Activated T-cell treated with anti-CD3 and anti-CD28 coated beads, Interleukin-2, amount 50 U/mL, for 72 hours (primary cell): ENCODE measurements around the gene LDAH. TPM values are rescaled to one million over a fixed set of nuclear protein-coding genes. Genes with fewer than 3 reads are reported as not detected.

Experiments
- ATAC-seq, 2 donors: fragments of 150-1000 bp; cut with Tn5 transposase; replicated peaks in 1 of 2; 2 replicates each; pipeline ENCODE4 v1.10.0; 2021; ENCODE audit warnings: moderate library complexity in 2 of 2, mild to moderate bottlenecking in 1 of 2
- DNase-seq, 2 donors: peaks; one replicate each; pipeline ENCODE4 v3.0.0; 2021 to 2022; ENCODE audit warnings: mixed read lengths in 1 of 2
- H3K27ac Mint-ChIP-seq: one replicate; pipeline ENCODE4 v1.8.0; 2022; ENCODE audit warnings: mild to moderate bottlenecking, moderate library complexity, mixed read lengths
- H3K27me3 Mint-ChIP-seq: one replicate; pipeline ENCODE4 v1.8.0; 2022; ENCODE audit warnings: low read depth, mixed read lengths
- H3K36me3 Mint-ChIP-seq, 2 donors: one replicate each; pipeline ENCODE4 v1.8.0; 2022; ENCODE audit warnings: mixed read lengths in 2 of 2, mild to moderate bottlenecking in 1 of 2; ENCODE audit not compliant: insufficient read depth in 2 of 2
- H3K4me1 Mint-ChIP-seq: one replicate; pipeline ENCODE4 v1.8.0; 2022; ENCODE audit warnings: low read depth, mixed read lengths
- H3K4me3 Mint-ChIP-seq, 2 donors: one replicate each; pipeline ENCODE4 v1.8.0; 2022; ENCODE audit warnings: mild to moderate bottlenecking in 2 of 2, mixed read lengths in 2 of 2, moderate library complexity in 2 of 2
- H3K9me3 Mint-ChIP-seq, 2 donors: one replicate each; pipeline ENCODE4 v1.8.0; 2022; ENCODE audit warnings: mixed read lengths in 2 of 2
- total RNA-seq, 2 donors: library from RNA; stranded (reverse); gene quantifications; one replicate each; pipeline ENCODE4 v1.2.3, GENCODE V29; 2022

Gene LDAH
- total RNA-seq, 2 donors from 2014 or later = 26.7 to 30.1 TPM

GRCh38 chr2:20766213-20766612, 56.7 kb downstream of the LDAH start:
- Mint-ChIP-seq H3K27me3 (no peaks in the 10 kb centered on the region), H3K4me3 (no peak overlapping the region), H3K9me3 (no peaks in the 10 kb centered on the region), H3K4me1 (peaks cover 5% of the 10 kb centered on the region), H3K36me3 (peaks cover 10 to 24% of the 10 kb centered on the region in 2 donors), H3K27ac (no peak overlapping the region)
- DNase-seq (no peak), ATAC-seq (no peak)

GRCh38 chr2:20762945-20763683, 59.8 kb downstream of the LDAH start:
- Mint-ChIP-seq H3K4me1 (peaks cover 16% of the 10 kb centered on the region), H3K4me3 (no peak overlapping the region), H3K27me3 (no peaks in the 10 kb centered on the region), H3K9me3 (no peaks in the 10 kb centered on the region), H3K27ac (no peak overlapping the region), H3K36me3 (peaks cover 1 to 21% of the 10 kb centered on the region in 2 donors)
- no peak for ATAC-seq
- no peak for DNase-seq

- Mint-ChIP-seq H3K27ac (no peak overlapping the region), H3K27me3 (no peaks in the 10 kb centered on the region)
These were observed 63.4 kb downstream of the LDAH start for GRCh38 chr2:20759487-20759886.

GRCh38 chr2:20758997-20759396, 63.9 kb downstream of the LDAH start:
- no peak overlapping the region for H3K4me3 Mint-ChIP-seq
- peaks cover 10% of the 10 kb centered on the region for H3K4me1 Mint-ChIP-seq
- H3K27me3 Mint-ChIP-seq = no peaks in the 10 kb centered on the region
- peaks cover 1 to 19% of the 10 kb centered on the region in 2 donors for H3K36me3 Mint-ChIP-seq
- H3K27ac Mint-ChIP-seq = no peak overlapping the region
- H3K9me3 Mint-ChIP-seq = no peaks in the 10 kb centered on the region
- ATAC-seq (no peak), DNase-seq (no peak)

More at GRCh38 chr2:20759487-20759886, 63.4 kb downstream of the LDAH start:
- H3K4me1 Mint-ChIP-seq = peaks cover 14% of the 10 kb centered on the region
- ATAC-seq (no peak), DNase-seq (no peak)
- no peak overlapping the region for H3K4me3 Mint-ChIP-seq
- H3K36me3 Mint-ChIP-seq = peaks cover 1 to 17% of the 10 kb centered on the region in 2 donors
- no peaks in the 10 kb centered on the region for H3K9me3 Mint-ChIP-seq

- H3K27ac Mint-ChIP-seq = no peak overlapping the region
- peaks cover 3 to 22% of the 10 kb centered on the region in 2 donors for H3K36me3 Mint-ChIP-seq
These were observed 65.4 kb downstream of the LDAH start for GRCh38 chr2:20757405-20758090.

GRCh38 chr2:20755132-20755800, 67.6 kb downstream of the LDAH start:
- Mint-ChIP-seq H3K4me1 (peaks cover 10% of the 10 kb centered on the region), H3K27me3 (no peaks in the 10 kb centered on the region), H3K36me3 (peaks cover 5 to 23% of the 10 kb centered on the region in 2 donors), H3K27ac (no peak overlapping the region), H3K4me3 (no peak overlapping the region), H3K9me3 (peaks cover 0 to 2% of the 10 kb centered on the region in 2 donors)
- ATAC-seq (no peak), DNase-seq (no peak)

More at GRCh38 chr2:20757405-20758090, 65.4 kb downstream of the LDAH start:
- no peak overlapping the region for H3K4me3 Mint-ChIP-seq
- peaks cover 10% of the 10 kb centered on the region for H3K4me1 Mint-ChIP-seq
- DNase-seq (no peak), ATAC-seq (no peak)
- H3K27me3 Mint-ChIP-seq = no peaks in the 10 kb centered on the region
- no peaks in the 10 kb centered on the region for H3K9me3 Mint-ChIP-seq

GRCh38 chr2:20752293-20752692, 70.6 kb downstream of the LDAH start:
- no peak for ATAC-seq
- no peaks in the 10 kb centered on the region for H3K27me3 Mint-ChIP-seq

GRCh38 chr2:20747317-20747716, 75.6 kb downstream of the LDAH start:
- Mint-ChIP-seq H3K4me3 (no peak overlapping the region), H3K9me3 (peaks cover 2% of the 10 kb centered on the region in 2 donors), H3K36me3 (peaks cover 5 to 16% of the 10 kb centered on the region in 2 donors), H3K4me1 (no peaks in the 10 kb centered on the region), H3K27me3 (no peaks in the 10 kb centered on the region), H3K27ac (no peak overlapping the region)
- ATAC-seq = no peak
- DNase-seq = no peak

More at GRCh38 chr2:20752293-20752692, 70.6 kb downstream of the LDAH start:
- no peak overlapping the region for H3K4me3 Mint-ChIP-seq
- H3K4me1 Mint-ChIP-seq = no peaks in the 10 kb centered on the region
- peaks cover 5 to 25% of the 10 kb centered on the region in 2 donors for H3K36me3 Mint-ChIP-seq
- DNase-seq = no peak
- no peak overlapping the region for H3K27ac Mint-ChIP-seq
- H3K9me3 Mint-ChIP-seq = peaks cover 0 to 2% of the 10 kb centered on the region in 2 donors

- no peaks in the 10 kb centered on the region for H3K27me3 Mint-ChIP-seq
These were observed 76.9 kb downstream of the LDAH start for GRCh38 chr2:20745924-20746555.

GRCh38 chr2:20744366-20745335, 78.2 kb downstream of the LDAH start:
- peaks cover 0 to 2% of the 10 kb centered on the region in 2 donors for H3K9me3 Mint-ChIP-seq
- H3K27ac Mint-ChIP-seq = peak overlapping the region; percentile 47
- DNase-seq = no peak
- no peaks in the 10 kb centered on the region for H3K4me1 Mint-ChIP-seq
- H3K36me3 Mint-ChIP-seq = peaks cover 3 to 10% of the 10 kb centered on the region in 2 donors
- ATAC-seq = no peak
- H3K27me3 Mint-ChIP-seq = no peaks in the 10 kb centered on the region
- no peak overlapping the region for H3K4me3 Mint-ChIP-seq

More at GRCh38 chr2:20745924-20746555, 76.9 kb downstream of the LDAH start:
- Mint-ChIP-seq H3K4me1 (no peaks in the 10 kb centered on the region), H3K4me3 (no peak overlapping the region), H3K27ac (no peak overlapping the region), H3K36me3 (peaks cover 3 to 20% of the 10 kb centered on the region in 2 donors), H3K9me3 (peaks cover 0 to 2% of the 10 kb centered on the region in 2 donors)
- DNase-seq (no peak), ATAC-seq (no peak)

- Mint-ChIP-seq H3K4me1 (no peaks in the 10 kb centered on the region), H3K27ac (no peak overlapping the region), H3K4me3 (no peak overlapping the region), H3K36me3 (peaks cover 5 to 30% of the 10 kb centered on the region in 2 donors), H3K9me3 (no peaks in the 10 kb centered on the region), H3K27me3 (no peaks in the 10 kb centered on the region)
- ATAC-seq (no peak), DNase-seq (no peak)
These were observed 84.1 kb downstream of the LDAH start for GRCh38 chr2:20738772-20739171.

- Mint-ChIP-seq H3K27ac (no peak overlapping the region), H3K27me3 (no peaks in the 10 kb centered on the region), H3K36me3 (peaks cover 4 to 29% of the 10 kb centered on the region in 2 donors), H3K9me3 (no peaks in the 10 kb centered on the region), H3K4me1 (no peaks in the 10 kb centered on the region), H3K4me3 (no peak overlapping the region)
- no peak for ATAC-seq
- no peak for DNase-seq
These were observed 85.4 kb downstream of the LDAH start for GRCh38 chr2:20737505-20737904.
